Fibroblast of villous mesenchyme (primary cell): Measurements from ENCODE around the gene KCNQ1. TPM values are rescaled to one million over a fixed set of nuclear protein-coding genes. Genes with fewer than 3 reads are reported as not detected.
A peak's percentile ranks its signal among the peaks of the same experiment; 100 is the strongest.

ENCODE experiments used
- DNase-seq: peaks from one replicate; pipeline ENCODE4 v3.0.0-alpha.2; 2010; ENCODE audit warnings: low read depth
- H3K4me3 ChIP-seq: 2 replicates; pipeline ENCODE4 v1.5.1; 2011; ENCODE audit warnings: low read depth, mild to moderate bottlenecking, low read length
- total RNA-seq: library from RNA; depleted of rRNA; stranded (reverse); fragments of >200 nt; gene quantifications from 2 replicates; pipeline ENCODE4 v1.2.3, GENCODE V29; 2012
- TF ChIP-seq, protein P1 (sequence below): IDR thresholded peaks from 2 replicates; pipeline ENCODE4 v1.5.1; 2012; ENCODE audit warnings: low read depth, mild to moderate bottlenecking, low read length; ENCODE audit not compliant: insufficient read depth

The KCNQ1 gene
- total RNA-seq, 1 donor: not detected

DNA sequence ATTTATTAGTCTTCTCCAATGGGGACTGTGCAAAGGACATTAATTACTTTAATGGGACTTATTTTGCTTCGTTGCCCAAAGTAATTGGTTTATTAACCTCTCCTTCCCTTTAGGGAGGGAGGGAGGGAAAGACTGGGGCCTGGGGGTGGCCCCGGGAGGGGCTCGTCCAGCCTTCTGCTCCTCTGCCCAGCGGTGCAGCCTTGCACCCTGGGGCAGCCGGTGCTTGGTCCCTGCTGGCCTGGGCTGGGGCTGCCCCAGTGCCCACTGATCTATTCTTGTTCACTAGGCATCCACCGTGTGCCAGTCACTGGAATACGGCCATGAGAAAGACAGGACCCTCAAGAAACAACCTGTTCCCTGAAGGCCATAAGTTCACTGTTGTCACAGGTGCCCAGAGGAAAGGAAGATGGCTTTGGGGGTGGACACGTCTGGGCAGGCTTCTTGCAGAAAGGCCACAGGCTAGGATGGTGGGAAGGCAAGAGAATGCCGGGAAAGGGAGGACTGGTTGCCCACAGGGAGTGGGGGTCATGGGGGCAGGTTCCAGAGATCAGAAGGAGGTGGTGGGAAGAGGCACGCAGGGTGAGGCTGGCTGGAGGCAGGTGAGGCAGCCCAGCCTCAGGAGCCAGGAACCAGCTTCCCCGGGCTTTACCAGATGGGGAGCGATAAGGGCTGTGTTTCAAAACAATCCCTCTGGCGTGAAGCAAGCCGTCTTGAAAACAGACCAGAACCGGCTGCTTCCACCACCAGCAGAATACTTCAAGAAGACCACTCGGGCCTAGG, 302.6 kb downstream of the KCNQ1 start:
- TF ChIP-seq, protein P1, sequence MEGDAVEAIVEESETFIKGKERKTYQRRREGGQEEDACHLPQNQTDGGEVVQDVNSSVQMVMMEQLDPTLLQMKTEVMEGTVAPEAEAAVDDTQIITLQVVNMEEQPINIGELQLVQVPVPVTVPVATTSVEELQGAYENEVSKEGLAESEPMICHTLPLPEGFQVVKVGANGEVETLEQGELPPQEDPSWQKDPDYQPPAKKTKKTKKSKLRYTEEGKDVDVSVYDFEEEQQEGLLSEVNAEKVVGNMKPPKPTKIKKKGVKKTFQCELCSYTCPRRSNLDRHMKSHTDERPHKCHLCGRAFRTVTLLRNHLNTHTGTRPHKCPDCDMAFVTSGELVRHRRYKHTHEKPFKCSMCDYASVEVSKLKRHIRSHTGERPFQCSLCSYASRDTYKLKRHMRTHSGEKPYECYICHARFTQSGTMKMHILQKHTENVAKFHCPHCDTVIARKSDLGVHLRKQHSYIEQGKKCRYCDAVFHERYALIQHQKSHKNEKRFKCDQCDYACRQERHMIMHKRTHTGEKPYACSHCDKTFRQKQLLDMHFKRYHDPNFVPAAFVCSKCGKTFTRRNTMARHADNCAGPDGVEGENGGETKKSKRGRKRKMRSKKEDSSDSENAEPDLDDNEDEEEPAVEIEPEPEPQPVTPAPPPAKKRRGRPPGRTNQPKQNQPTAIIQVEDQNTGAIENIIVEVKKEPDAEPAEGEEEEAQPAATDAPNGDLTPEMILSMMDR: no peak
- no peak overlapping the region for H3K4me3 ChIP-seq
- peak; percentile 45 for DNase-seq

DNA sequence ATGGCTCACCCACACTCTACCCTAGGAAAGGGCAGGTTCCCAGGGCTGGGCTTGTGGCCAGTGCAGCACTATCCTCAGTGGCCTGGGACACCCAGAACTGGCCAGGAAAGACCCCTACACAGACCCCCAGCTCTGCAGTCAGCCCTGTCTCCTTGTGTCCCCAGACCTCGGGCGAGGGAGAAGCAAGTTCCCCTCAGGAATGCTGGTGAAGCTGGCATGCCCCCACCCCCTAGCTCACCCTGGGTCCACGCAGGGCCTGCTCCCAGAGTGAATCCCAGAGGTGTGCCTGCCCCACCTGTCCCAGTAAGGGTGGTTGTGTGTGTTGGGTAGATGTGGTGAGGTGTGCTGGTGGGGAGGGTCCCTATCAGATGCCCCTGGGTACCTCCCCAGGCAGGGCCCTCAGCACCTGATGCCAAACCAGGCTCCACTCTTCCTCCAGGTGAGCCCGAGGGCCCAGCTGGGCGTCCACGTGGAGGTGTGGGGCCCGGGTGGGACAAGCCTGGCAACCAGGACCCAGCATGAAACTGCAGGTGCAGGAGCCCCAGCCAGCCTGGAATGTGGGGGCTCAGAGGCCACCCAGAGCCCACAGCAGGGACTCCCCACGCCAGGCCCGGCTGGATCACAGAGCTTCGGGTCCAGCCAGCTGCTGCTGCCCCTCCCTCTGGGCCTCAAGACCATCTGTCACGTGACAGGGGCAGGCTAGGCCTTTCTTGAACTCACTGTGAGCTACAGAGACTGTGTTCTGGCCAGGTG, 303.4 kb downstream of the KCNQ1 start:
- H3K4me3 ChIP-seq: no peak overlapping the region
- TF ChIP-seq, protein P1: no peak
- DNase-seq: no peak

DNA sequence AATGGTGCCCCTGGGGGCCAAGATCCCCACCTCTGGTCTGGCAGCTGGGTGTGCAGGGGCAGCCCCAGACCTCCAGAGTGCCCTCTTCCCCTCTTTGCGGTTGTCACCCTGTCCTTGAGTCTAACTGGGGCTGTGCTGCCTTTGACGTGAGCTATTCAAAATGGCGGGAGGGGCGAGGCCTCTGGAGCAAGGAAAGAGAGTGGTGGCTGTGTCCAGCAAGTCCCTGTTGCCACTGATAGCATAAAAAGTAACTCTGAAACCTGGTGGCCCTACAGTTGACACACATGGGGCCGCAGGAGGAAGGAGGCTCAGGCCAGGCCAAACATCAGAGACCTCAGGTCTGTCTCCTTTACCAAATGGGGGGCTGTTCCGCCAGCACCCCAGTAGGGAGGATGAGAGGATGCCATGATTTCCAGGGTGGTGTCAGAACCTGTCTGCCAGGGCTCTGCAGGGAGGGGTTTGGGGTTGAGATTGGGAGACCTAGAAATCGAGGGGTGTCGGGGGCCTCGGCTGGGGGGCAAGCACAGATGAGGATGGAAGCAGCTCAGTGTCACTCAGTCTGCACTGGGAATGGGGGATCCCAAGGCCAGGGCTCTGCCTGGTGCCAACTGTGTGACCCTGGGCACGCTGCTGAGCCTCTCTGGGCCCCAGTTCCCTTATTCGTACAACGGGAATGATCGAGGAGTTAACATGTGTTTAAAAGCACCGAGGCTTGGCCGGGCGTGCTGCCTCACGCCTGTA, 304.2 kb downstream of the KCNQ1 start:
- H3K4me3 ChIP-seq: no peak overlapping the region
- TF ChIP-seq, protein P1: no peak
- DNase-seq: no peak

DNA sequence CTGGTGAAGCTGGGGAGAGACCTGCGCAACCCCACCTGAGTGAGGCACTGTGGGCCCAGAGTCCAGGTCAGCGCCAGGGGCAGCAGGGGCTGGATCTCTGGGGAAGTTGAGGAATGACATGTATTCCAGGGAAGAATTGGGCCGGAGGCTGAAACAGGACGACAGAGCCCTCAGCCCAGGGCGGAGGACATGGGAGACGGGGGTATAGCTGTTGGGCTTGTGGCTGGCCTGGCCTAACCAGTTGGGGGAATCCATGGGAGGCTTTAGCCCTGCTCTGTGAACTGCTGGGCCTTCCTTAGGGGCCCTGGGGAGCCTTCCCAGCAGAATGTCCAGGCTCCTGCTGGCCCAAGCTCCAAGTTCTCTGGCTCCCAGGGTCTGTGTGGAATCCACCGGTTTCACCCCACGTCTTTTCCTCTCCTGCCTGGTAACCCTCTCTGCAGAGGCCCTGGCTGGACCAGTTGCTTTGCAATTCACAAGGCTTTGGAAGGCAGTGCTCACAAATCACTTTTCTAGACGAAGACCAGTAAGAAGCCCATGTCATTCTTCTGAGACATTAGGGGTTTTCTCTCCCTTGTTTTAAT, 305.4 kb downstream of the KCNQ1 start:
- TF ChIP-seq, protein P1: no peak
- H3K4me3 ChIP-seq: no peak overlapping the region
- DNase-seq: no peak

DNA sequence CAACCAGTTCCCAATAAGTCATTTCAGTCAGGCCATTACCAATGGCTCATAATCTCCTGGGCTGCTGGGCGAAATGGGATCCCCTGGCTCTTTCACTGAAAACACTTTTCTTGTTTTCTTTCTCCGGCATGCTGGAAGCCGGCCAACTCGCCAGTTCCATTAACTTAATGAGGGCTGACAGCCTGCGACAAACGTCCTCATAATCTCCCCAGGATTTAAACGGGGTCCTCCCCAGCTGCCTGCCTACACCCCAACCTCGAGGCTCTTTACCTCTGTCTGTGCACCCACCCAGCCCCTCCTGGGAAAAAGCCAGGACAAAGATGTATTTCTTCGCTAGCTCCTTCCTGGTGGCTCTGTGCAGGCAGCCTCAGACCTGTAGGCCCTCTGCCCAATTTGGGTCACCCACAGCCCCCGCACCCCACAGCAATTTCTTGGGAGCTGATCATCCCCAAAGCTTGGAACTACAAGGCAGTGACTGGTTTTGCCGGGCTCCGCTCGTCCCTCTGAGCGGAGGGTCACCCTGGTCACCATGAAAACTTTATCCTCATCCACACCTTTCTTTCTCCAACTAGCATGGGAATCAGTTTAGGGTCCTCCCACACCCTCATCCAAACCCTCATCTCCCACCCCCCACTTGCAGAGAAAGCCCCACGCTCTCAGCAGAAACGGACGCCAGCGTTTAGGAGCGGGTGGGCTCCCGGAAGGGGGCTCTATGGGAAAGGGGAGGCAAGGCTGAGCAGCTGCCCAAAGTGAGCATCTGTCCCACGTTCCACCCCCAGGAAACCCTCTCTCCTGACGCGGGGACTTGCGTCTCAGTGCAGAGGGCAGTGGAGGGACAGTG, 306.1 kb downstream of the KCNQ1 start:
- DNase-seq: peak; percentile 16
- TF ChIP-seq, protein P1: no peak
- H3K4me3 ChIP-seq: no peak overlapping the region

DNA sequence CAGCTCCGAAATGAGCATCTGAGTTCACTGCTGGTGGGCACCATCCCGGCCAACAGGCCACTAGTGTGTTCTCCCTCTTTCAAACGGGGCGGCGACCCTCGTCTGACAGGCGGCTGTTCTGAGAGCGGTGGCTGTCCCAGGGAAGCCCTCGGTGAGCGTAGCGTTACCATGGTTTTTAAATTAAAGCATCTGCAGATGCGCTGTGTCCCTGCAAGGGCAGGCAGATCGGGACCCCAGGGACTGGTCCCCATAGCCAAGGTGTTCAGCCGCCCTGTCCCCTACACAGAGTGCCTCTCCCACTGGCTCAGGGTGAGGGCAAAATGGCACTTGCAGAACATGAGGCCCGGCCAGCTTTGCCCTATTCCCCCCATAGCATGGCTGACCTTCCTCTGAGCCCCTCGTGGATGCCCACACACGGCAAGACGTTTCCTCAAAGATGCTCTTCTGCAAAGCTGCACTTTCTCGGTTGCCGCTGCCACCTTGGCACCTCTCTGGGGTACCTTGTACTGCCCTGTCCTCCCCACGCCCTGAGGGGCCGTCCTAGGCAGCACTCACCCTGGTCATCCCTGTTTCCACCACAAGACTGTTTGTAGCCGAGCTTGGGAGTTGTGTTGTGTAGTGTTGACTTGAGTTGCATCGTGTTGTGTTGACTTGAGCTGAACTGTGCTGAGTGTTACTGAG, 306.9 kb downstream of the KCNQ1 start:
- DNase-seq: no peak
- no peak overlapping the region for H3K4me3 ChIP-seq
- TF ChIP-seq, protein P1: no peak
